HG03565 (cell line): Measurements from ENCODE around the gene SCLT1.

ENCODE experiments used
- ATAC-seq: cut with Tn5 transposase; IDR thresholded peaks from one replicate; pipeline ENCODE4 v1.9.1; 2021; ENCODE audit warnings: mild to moderate bottlenecking, moderate library complexity; ENCODE audit not compliant: unreplicated experiment

SCLT1 gene

DNA sequence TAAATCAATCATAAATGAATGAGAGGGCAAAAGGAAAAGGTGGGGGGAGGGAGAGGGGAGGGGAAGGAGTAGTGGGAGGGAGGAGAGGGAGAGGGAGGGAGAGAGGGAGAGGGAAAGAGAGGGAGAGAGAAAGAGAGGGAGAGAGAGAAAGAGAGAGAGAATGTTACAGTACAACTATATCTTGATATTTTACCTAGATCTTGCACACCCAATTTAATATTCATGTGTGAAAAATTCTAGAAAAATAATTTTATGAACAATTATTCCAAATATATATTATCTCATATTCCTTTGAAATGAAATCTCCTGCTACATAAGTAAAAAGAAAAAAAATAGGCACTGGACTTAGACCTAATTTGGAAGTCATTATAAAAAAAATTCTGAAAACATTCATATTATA is 120.0 kb downstream of the SCLT1 start:
- no peak for ATAC-seq

DNA sequence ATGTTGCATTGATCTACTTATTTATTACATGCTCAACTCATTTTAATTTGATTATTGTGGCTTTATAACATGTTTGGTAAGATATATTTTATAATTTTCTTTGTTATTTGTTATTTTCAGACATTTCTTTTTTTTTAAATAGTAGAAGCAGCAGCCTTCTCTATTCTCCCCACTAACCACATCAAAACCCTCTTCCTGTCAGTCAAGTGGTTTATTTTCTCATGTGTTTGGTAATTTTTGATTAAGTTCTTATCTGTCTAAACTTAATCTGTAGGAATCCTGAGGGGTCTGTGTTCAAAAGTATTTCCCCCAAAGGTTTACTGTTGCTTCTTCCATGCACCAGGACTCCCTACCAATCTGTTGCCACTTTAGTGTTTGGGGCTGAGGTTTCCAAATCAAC is 131.9 kb downstream of the SCLT1 start:
- ATAC-seq = no peak

GRCh38 chr4:128958194-128958593 is 135.1 kb downstream of the SCLT1 start:
- no peak for ATAC-seq

- ATAC-seq = no peak
These were observed 135.9 kb downstream of the SCLT1 start for GRCh38 chr4:128957459-128957858.

GRCh38 chr4:128955751-128956150 is 137.6 kb downstream of the SCLT1 start:
- no peak for ATAC-seq

DNA sequence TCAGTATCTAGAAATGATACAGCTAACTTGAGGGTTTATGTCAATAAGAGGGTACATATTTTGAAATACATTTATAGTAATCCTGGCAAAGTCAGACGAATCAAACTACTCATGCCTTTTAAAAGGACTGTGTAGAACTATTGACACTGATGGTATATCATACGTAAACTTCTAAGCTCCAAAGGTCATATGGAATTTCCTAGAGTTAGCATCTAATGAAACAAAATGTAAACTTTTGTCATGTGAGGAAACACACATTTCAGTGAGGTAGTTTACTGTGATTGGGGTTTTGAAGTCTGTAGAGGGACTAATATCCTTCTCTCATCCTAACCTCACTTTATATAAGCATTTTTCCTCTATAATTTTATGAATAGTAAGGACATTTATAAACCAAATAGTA is 138.4 kb downstream of the SCLT1 start:
- no peak for ATAC-seq

GRCh38 chr4:128951316-128951715 is 142.0 kb downstream of the SCLT1 start:
- ATAC-seq = no peak

- ATAC-seq = no peak
These were observed 142.5 kb downstream of the SCLT1 start for GRCh38 chr4:128950796-128951195.

DNA sequence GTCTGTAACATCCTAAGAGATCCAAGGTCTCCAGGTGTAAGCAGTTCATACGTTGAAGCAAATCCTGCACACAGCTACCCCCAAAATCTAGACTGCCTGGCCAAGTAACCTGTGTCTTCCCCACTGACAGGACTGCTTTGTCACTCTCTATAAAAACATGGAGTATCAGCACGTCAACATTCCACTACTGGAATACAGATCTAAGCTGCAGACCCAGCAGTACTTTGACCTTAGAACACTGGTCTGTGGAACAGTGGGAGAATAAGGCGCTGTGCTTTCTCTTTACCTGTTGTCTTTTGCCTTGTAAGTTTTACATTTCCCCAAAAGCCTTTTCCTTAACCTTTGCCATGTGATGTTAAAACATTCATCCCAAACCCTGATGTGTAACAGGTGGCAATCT is 146.4 kb downstream of the SCLT1 start:
- ATAC-seq = no peak

GRCh38 chr4:128942607-128943006 is 150.7 kb downstream of the SCLT1 start:
- no peak for ATAC-seq

GRCh38 chr4:128940971-128941370 is 152.4 kb downstream of the SCLT1 start:
- ATAC-seq = no peak

GRCh38 chr4:128930051-128930450 is 163.3 kb downstream of the SCLT1 start:
- no peak for ATAC-seq

GRCh38 chr4:128924951-128925350 is 168.4 kb downstream of the SCLT1 start:
- ATAC-seq = no peak

DNA sequence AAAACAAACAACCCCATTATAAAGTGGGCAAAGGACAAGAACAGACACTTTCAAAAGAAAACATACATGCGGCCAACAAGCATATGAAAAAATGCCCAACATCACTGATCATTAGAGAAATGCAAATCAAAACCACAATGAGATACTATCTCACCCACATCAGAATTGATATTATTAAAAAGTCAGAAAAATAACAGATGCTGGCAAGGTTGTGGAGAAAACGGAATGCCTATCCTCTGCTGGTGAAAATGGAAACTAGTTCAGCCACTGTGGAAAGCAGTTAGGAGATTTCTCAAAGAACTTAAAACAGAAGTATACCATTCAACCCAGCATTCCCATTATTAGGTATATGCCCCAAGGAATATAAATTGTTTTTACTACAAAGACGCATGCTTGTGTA is 171.4 kb downstream of the SCLT1 start:
- no peak for ATAC-seq

- ATAC-seq = peak; percentile 78
These were observed 175.6 kb downstream of the SCLT1 start for GRCh38 chr4:128917781-128918180.

GRCh38 chr4:128916832-128917231 is 176.5 kb downstream of the SCLT1 start:
- peak; percentile 64 for ATAC-seq

DNA sequence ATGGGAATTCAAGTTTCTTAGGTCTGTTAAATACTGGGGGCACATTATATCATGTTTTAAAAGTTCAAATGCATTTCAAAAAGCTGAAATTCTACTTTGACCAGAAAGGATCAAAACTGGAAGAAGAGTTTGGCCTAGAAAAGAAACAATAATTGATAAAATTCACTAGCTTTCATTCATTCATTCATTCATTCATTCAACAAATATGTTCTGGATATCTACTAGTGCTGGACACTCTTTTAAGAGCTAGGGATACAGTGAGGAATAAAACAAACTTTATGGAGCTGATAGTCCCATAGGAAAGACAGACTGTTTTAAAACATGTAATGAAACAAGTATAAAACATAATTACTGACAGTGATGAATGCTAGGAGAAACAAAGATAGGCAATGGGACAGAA is 177.8 kb downstream of the SCLT1 start:
- no peak for ATAC-seq

DNA sequence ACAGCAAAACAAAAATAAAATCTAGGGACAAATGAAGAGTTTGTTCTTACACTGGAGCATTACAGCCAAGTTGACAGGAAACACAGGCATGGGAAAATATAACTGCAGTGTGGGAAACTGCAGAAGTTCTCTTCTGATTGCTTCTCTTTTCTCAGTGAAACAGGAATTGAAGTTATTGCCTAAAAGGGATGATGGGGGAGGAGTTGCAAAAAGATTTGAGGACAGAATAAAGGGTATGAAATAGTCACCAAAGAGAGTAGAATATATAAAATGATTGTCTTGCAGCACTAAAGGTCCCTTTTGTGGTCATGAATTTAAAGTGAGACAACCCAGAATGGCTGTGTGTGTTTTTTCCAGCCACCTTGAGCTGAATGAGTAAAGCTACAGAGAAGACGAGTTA is 180.1 kb downstream of the SCLT1 start:
- no peak for ATAC-seq

- no peak for ATAC-seq
These were observed 184.6 kb downstream of the SCLT1 start for GRCh38 chr4:128908735-128909134.

GRCh38 chr4:128907981-128908380 is 185.4 kb downstream of the SCLT1 start:
- ATAC-seq = no peak

DNA sequence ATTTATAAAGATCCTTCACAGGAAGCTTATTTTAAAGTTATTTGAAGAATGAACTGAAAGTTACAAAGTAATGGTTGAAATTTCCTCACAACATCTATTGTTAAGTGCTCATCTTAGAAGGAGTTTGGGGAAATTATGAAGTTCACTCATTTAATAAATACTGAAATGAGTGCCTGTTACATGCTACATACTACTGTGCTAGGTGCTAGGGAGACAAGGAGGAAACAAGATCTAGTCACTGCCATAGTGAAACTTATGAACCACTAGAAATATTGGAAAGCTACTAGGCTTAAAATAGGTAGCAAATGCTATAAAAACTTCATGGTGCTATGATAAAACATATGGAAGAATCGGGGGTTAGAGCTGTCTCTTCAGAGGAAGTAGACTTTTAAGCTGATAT is 186.8 kb downstream of the SCLT1 start:
- ATAC-seq = peak; percentile 55

DNA sequence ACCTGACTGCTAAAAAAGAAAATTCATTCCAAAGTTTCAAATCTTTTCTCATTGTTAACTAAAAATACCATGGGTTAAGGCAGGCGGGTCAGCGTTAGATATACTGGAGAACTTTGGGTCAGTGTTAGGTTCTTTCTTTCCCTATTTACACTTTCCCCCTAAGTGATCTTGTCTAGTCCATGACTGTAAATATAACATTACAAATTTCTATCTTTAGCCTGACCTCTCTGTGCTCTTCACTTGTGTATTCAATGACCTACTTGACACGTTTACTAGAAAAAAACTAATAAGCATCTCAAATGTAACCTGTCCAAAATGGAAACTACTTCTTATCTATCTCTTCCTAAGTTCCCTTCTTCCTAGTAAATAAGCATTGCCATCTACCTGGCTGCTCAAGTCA is 188.5 kb downstream of the SCLT1 start:
- ATAC-seq = no peak

- no peak for ATAC-seq
These were observed 212.7 kb downstream of the SCLT1 start for GRCh38 chr4:128880662-128881061.

DNA sequence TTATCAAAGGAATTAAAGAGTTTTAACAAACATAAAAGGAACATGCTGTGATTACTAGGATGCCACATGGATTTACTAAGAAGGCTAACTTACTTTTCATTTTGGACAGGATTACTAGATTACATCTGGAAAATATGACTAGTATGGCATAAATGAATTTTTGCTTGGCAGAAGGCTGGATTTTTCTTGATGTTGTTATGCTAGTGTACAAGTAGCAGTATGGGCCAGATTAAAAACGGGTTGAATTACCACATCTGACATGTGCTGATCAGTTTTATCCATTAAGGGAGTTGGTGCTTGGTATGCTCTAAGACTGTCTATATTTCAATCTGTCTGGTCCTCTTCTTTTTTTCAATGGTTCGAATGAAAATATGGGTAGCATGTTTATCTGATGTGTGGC is 213.4 kb downstream of the SCLT1 start:
- ATAC-seq = no peak
